Tibial nerve (tissue), 4 donors: ENCODE results near the gene CES2. TPM values are rescaled to one million over a fixed set of nuclear protein-coding genes. Genes with fewer than 3 reads are reported as not detected.
"Not testable (repeated sequence)": the region's sequence is repeated elsewhere in the genome, so short reads cannot be mapped to it uniquely, and the experiment has no call there.

ENCODE experiments used
- DNase-seq, 2 donors: peaks; one replicate each; pipeline ENCODE4 v3.0.0-alpha.2; 2019; ENCODE audit warnings: low spot score in 2 of 2
- H3K27ac ChIP-seq, 4 donors: fragments of 200-600 bp; sonication (generic) in 3 of 4; one replicate each; pipeline ENCODE4 v1.5.1; 2017 to 2019; ENCODE audit warnings: mild to moderate bottlenecking in 1 of 4
- H3K27me3 ChIP-seq, 2 donors: fragments of 200-600 bp; sonication (generic) in 1 of 2; one replicate each; pipeline versions ENCODE4 v1.5.1 to v1.6.0; 2017 to 2019
- H3K36me3 ChIP-seq, 3 donors: fragments of 200-600 bp; sonication (generic); one replicate each; pipeline ENCODE4 v1.5.1; 2018 to 2019
- H3K4me1 ChIP-seq, 4 donors: fragments of 200-600 bp; sonication (generic) in 3 of 4; one replicate each; pipeline ENCODE4 v1.5.1; 2017 to 2019
- H3K4me3 ChIP-seq, 4 donors: fragments of 200-600 bp; sonication (generic) in 3 of 4; one replicate each; pipeline ENCODE4 v1.5.1; 2017 to 2019; ENCODE audit warnings: mild to moderate bottlenecking in 1 of 4, moderate library complexity in 1 of 4
- H3K9me3 ChIP-seq, 4 donors: fragments of 200-600 bp; sonication (generic) in 3 of 4; one replicate each; pipeline ENCODE4 v1.5.1; 2017 to 2019
- CTCF ChIP-seq, 5 experiments: fragments of 200-600 bp in 3 of 5; fragments of 450-650 bp in 2 of 5; sonication (generic) in 3 of 5; IDR thresholded peaks; one replicate each; pipeline ENCODE4 v1.5.1; 2016 to 2019; ENCODE audit warnings: antibody characterized with exemption in 5 of 5, mild to moderate bottlenecking in 3 of 5, moderate library complexity in 2 of 5
- EP300 ChIP-seq, 2 donors: sonication (generic); formaldehyde crosslinking; IDR thresholded peaks; one replicate each; pipeline ENCODE4 v1.6.1; 2017; ENCODE audit warnings: antibody characterized with exemption in 2 of 2, mild to moderate bottlenecking in 1 of 2
- POLR2A ChIP-seq, 2 donors: fragments of 450-650 bp; IDR thresholded peaks; one replicate each; pipeline ENCODE4 v1.6.1; 2017; ENCODE audit warnings: antibody characterized with exemption in 2 of 2, mild to moderate bottlenecking in 2 of 2, moderate library complexity in 2 of 2
- WGBS, 2 donors: methylation state at CpG; one replicate each; pipeline ENCODE4 v1.1.5; 2018; 5-methylcytosine and 5-hydroxymethylcytosine counted together
- total RNA-seq, 4 donors: library from RNA; depleted of rRNA; stranded (reverse); fragments of >200 nt; gene quantifications; one replicate each; pipeline ENCODE4 v1.1.0, GENCODE V29; 2016

CES2 gene
- total RNA-seq, 4 donors from 2014 or later = 29.2 to 45.0 (median 34.4) TPM

- WGBS, 2 donors = 92 to 95% methylated on average over 5 of the region's 5 CpGs
Measured at GRCh38 chr16:66942981-66943380, 7.7 kb downstream of the CES2 start.

GRCh38 chr16:66943426-66944053, 8.2 kb downstream of the CES2 start:
- H3K27ac ChIP-seq = no peak overlapping the region
- no peaks in the 10 kb centered on the region for H3K9me3 ChIP-seq
- no peaks in the 10 kb centered on the region for H3K27me3 ChIP-seq
- DNase-seq = no peak
- peaks cover 0 to 13% (median 4%) of the 10 kb centered on the region in 4 donors for H3K4me1 ChIP-seq
- WGBS, 2 donors = 79 to 89% methylated on average over 3 to 15 of the region's 15 CpGs
- H3K36me3 ChIP-seq = peaks cover 0 to 55% (median 24%) of the 10 kb centered on the region in 3 donors
- H3K4me3 ChIP-seq = no peak overlapping the region
- TF ChIP-seq CTCF (IDR thresholded peaks at IDR 0.05) = no peak

More at GRCh38 chr16:66942981-66943380, 7.7 kb downstream of the CES2 start:
- H3K27me3 ChIP-seq = no peaks in the 10 kb centered on the region
- H3K9me3 ChIP-seq = no peaks in the 10 kb centered on the region
- no peak overlapping the region for H3K4me3 ChIP-seq
- H3K36me3 ChIP-seq = peaks cover 0 to 61% (median 24%) of the 10 kb centered on the region in 3 donors
- peaks cover 0 to 14% (median 0%) of the 10 kb centered on the region in 4 donors for H3K4me1 ChIP-seq
- no peak overlapping the region for H3K27ac ChIP-seq
- no peak for DNase-seq
- TF ChIP-seq POLR2A (IDR thresholded peaks at IDR 0.05) = no peak
- no peak for TF ChIP-seq EP300 (IDR thresholded peaks at IDR 0.05)
- TF ChIP-seq CTCF (IDR thresholded peaks at IDR 0.05) = no peak

GRCh38 chr16:66944054-66944441, 8.7 kb downstream of the CES2 start:
- no peak for TF ChIP-seq CTCF (IDR thresholded peaks at IDR 0.05)
- no peak for TF ChIP-seq POLR2A (IDR thresholded peaks at IDR 0.05)
- TF ChIP-seq EP300 (IDR thresholded peaks at IDR 0.05) = no peak
- no peak for DNase-seq
- Histone ChIP-seq H3K27me3 (peaks cover 0 to 1% of the 10 kb centered on the region in 2 donors), H3K27ac (no peak overlapping the region), H3K4me3 (no peak overlapping the region), H3K9me3 (no peaks in the 10 kb centered on the region), H3K4me1 (peaks cover 0 to 17% (median 9%) of the 10 kb centered on the region in 4 donors), H3K36me3 (peaks cover 0 to 50% (median 24%) of the 10 kb centered on the region in 3 donors)
- 76 to 82% methylated on average over 5 of the region's 5 CpGs for WGBS, 2 donors

- not testable (repeated sequence) for H3K9me3 ChIP-seq, DNase-seq, H3K27ac ChIP-seq, H3K4me3 ChIP-seq
- Histone ChIP-seq H3K27me3 (peaks cover 0 to 10% of the 10 kb centered on the region in 2 donors), H3K36me3 (peaks cover 0 to 41% (median 22%) of the 10 kb centered on the region in 3 donors), H3K4me1 (peaks cover 0 to 20% (median 11%) of the 10 kb centered on the region in 4 donors)
- WGBS, 2 donors = 80 to 83% methylated on average over 9 of the region's 9 CpGs
Measured at GRCh38 chr16:66944971-66945370, 9.7 kb downstream of the CES2 start.

GRCh38 chr16:66945939-66946338, 10.6 kb downstream of the CES2 start:
- H3K27me3 ChIP-seq = peaks cover 0 to 10% of the 10 kb centered on the region in 2 donors
- H3K27ac ChIP-seq = no peak overlapping the region
- DNase-seq = no peak
- 84 to 85% methylated on average over 4 of the region's 4 CpGs for WGBS, 2 donors
- no peaks in the 10 kb centered on the region for H3K9me3 ChIP-seq
- no peak for TF ChIP-seq CTCF (IDR thresholded peaks at IDR 0.05)
- no peak for TF ChIP-seq POLR2A (IDR thresholded peaks at IDR 0.05)
- TF ChIP-seq EP300 (IDR thresholded peaks at IDR 0.05) = no peak
- peaks cover 0 to 31% (median 12%) of the 10 kb centered on the region in 3 donors for H3K36me3 ChIP-seq
- H3K4me1 ChIP-seq = peaks cover 0 to 20% (median 11%) of the 10 kb centered on the region in 4 donors
- H3K4me3 ChIP-seq = no peak overlapping the region
